Measurements from ENCODE around the gene SYNGR3.

SYNGR3 gene

DNA sequence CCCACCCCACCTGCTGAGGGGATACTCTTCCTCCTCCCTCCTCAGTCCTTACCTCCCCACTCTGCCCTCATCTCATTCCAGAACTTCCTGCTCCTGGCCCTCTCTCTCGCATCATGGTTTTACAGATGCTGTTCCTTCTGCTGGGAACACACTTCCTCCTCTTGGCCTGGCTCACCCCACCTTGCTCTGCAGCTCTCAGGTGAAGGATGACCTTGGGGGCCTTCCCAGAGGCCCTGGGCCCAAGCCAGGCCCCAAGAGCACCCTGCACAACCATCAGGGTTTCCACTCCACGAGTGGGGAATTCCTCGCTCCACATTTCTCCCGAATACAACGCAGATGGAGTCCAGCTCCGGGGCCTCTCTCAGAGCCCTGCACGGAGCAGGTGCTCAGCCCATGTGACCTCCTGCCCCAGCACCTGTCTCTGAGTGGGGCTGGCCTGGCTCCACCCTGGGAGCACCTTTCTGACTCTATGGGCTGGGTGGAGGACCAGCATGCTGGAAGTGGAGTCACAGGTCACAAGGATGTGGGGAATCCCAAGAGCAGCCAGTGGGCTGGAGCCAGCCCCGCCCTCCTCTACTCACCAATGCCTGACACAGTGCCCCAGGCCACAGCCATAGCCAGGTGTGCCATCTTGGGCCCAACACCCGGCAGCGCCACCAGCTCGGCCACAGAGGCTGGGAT, 53.4 kb downstream of the SYNGR3 start:
- DNase-seq = no peak
